ENCODE measurements around the gene SLC25A21. TPM values are rescaled to one million over a fixed set of nuclear protein-coding genes. Genes with fewer than 3 reads are reported as not detected.

Gene SLC25A21
- total and polyA plus RNA-seq, 10 donors: 0.06 to 1.1 (median 0.22) TPM; not detected in 2

DNA sequence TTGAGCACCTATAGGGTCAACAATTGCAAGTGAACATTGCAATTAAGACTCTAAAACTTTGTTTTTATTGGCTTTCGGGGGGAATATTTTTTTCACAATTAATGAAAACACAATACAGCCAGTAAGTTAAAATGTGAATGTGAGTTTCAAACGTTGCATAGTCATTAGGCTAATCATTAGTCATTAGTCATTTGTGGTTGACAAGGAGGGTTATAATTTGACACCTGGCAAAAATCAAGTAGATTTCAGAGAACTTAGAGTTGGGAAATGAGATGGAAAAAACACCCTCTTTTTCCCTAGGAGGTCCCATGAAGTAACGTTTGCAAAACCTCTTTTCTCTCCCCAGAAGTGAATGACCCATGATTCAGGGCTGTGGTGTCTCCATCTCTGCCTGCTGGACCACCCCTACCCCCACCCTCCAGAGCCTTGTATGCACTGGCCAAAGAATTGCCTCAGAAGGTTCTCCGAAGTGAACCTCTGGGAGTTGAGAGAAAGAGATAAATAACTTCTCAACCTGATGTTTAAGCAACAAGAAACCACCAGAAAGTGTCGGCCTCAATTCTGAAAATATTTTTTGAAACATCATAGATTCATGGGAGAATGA is 314.5 kb downstream of the SLC25A21 start:
- Histone ChIP-seq H3K27me3 (replicated peaks in 1 of 7) (no peaks in the 10 kb centered on the region), H3K4me3 (no peak overlapping the region), H3K36me3 (no peaks in the 10 kb centered on the region), H3K9me3 (no peaks in the 10 kb centered on the region), H3K27ac (no peak overlapping the region), H3K4me1 (no peaks in the 10 kb centered on the region)
- TF ChIP-seq POLR2A (IDR thresholded peaks at IDR 0.05) (no peak), POLR2AphosphoS5 (IDR thresholded peaks at IDR 0.05) (no peak)
- TF ChIP-seq, protein P1, sequence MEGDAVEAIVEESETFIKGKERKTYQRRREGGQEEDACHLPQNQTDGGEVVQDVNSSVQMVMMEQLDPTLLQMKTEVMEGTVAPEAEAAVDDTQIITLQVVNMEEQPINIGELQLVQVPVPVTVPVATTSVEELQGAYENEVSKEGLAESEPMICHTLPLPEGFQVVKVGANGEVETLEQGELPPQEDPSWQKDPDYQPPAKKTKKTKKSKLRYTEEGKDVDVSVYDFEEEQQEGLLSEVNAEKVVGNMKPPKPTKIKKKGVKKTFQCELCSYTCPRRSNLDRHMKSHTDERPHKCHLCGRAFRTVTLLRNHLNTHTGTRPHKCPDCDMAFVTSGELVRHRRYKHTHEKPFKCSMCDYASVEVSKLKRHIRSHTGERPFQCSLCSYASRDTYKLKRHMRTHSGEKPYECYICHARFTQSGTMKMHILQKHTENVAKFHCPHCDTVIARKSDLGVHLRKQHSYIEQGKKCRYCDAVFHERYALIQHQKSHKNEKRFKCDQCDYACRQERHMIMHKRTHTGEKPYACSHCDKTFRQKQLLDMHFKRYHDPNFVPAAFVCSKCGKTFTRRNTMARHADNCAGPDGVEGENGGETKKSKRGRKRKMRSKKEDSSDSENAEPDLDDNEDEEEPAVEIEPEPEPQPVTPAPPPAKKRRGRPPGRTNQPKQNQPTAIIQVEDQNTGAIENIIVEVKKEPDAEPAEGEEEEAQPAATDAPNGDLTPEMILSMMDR (IDR thresholded peaks at IDR 0.05 in 8 of 11, conservative IDR thresholded peaks at IDR 0.05 in 3 of 11): no peak
- 66 to 76% (median 71%) methylated on average over 5 of the region's 5 CpGs for WGBS, 5 donors
- no peak for DNase-seq
- intact Hi-C loops (cut with DNase I; ENCODE audit: low total_unique reads): no loop called here

DNA sequence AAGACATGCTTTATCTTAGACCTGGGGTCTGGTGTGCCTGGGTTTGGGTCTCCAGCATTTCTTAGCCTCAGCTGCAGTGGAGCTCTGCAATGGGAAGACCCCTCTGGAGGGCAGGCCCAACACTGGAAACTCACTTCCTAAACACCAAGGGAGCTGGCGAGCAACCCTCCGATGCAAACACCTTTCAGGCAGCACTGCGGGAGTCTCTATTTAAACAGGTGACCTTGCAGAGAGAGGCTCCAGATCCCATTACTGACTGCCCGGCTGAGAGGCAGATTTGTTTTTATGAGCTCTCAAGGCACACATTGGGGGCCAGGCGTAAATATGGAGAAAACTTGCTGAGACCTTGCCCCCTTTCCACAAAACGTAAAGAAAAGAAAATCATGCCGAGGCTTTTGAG is 315.3 kb downstream of the SLC25A21 start:
- WGBS, 5 donors: 84 to 88% (median 86%) methylated on average over 7 of the region's 7 CpGs

DNA sequence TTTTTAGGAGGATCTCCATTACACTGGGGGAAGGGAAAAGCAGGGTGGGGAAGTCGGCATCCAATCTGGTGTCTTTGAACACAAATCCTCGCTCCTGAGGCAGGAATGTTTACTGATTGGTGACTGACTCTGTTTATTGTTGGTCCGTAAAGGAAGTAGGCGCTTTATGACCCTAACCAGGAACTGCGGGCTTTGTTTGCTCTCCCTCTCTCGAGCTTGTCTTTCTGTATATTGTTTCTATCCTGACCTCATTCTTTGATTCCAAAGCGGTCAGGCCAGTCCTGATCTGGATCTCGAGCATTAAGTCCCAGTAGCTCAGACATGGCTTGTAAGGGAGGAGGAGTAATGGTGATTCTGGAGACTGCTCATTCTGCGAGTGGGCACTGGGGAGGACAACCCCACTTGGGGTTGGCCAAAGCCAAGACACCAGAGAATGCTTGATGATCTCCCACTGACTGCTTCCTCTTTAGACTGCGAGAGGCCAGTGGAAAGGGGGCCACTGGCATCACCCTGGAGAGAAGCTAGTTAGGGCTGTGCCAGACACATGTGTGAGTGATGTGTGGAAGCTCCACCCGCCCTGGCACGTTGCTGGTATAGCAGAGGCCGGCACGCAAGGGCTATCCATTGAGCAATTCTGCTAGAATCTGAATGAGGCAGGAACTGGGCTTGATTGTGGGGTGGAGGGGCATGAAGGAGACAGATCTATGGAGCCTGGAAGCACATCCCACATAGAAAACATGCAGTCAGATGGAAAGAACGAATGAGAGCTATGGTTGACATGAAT is 316.1 kb downstream of the SLC25A21 start:
- DNase-seq: no peak
- Histone ChIP-seq H3K27me3 (replicated peaks in 1 of 7) (no peaks in the 10 kb centered on the region), H3K36me3 (no peaks in the 10 kb centered on the region), H3K4me3 (no peak overlapping the region), H3K27ac (no peak overlapping the region), H3K4me1 (no peaks in the 10 kb centered on the region), H3K9me3 (no peaks in the 10 kb centered on the region)
- TF ChIP-seq, protein P1 (IDR thresholded peaks at IDR 0.05 in 8 of 11, conservative IDR thresholded peaks at IDR 0.05 in 3 of 11): no peak
- TF ChIP-seq POLR2AphosphoS5 (IDR thresholded peaks at IDR 0.05) (no peak), POLR2A (IDR thresholded peaks at IDR 0.05) (no peak)
- intact Hi-C loops (cut with DNase I; ENCODE audit: low total_unique reads): no loop called here
- 55 to 66% (median 64%) methylated on average over 15 of the region's 15 CpGs for WGBS, 5 donors

More for the DNA sequence above, 315.3 kb downstream of the SLC25A21 start:
- H3K4me3 ChIP-seq: no peak overlapping the region
- TF ChIP-seq, protein P1 (IDR thresholded peaks at IDR 0.05 in 8 of 11, conservative IDR thresholded peaks at IDR 0.05 in 3 of 11): no peak
- TF ChIP-seq POLR2A (IDR thresholded peaks at IDR 0.05): no peak
- TF ChIP-seq POLR2AphosphoS5 (IDR thresholded peaks at IDR 0.05): no peak
- H3K27ac ChIP-seq: no peak overlapping the region
- no peak for DNase-seq
- H3K4me1 ChIP-seq: no peaks in the 10 kb centered on the region
- H3K27me3 ChIP-seq (replicated peaks in 1 of 7): no peaks in the 10 kb centered on the region
- intact Hi-C loops (cut with DNase I; ENCODE audit: low total_unique reads): no loop called here
- H3K36me3 ChIP-seq: no peaks in the 10 kb centered on the region
- H3K9me3 ChIP-seq: no peaks in the 10 kb centered on the region

DNA sequence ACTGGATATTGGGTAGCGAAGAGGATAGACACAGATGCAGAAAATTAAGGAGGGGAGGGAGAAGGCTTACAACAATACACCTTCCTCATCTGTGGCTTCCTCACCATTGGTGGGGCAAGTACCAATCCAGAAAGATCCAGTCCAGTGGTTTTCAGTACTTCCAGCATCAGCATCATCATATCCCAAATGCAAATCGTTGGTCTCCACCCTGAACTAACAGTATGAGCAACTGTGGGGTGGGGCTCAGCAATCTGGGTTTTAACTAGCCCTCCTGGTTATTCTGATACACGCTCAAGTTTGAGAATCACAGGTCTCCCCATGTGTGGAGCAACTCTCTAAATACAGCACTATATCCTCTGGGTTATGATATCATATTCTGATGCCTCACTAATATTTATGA is 317.0 kb downstream of the SLC25A21 start:
- WGBS, 5 donors: 69 to 87% (median 78%) methylated on average over 3 of the region's 3 CpGs

More for the DNA sequence above, 317.0 kb downstream of the SLC25A21 start:
- Histone ChIP-seq H3K4me3 (no peak overlapping the region), H3K9me3 (no peaks in the 10 kb centered on the region), H3K4me1 (no peaks in the 10 kb centered on the region), H3K36me3 (no peaks in the 10 kb centered on the region), H3K27me3 (replicated peaks in 1 of 7) (no peaks in the 10 kb centered on the region), H3K27ac (no peak overlapping the region)
- intact Hi-C loops (cut with DNase I; ENCODE audit: low total_unique reads): no loop called here
- TF ChIP-seq POLR2A (IDR thresholded peaks at IDR 0.05): no peak
- TF ChIP-seq, protein P1 (IDR thresholded peaks at IDR 0.05 in 8 of 11, conservative IDR thresholded peaks at IDR 0.05 in 3 of 11): no peak
- TF ChIP-seq POLR2AphosphoS5 (IDR thresholded peaks at IDR 0.05): no peak
- no peak for DNase-seq
